OCI-LY3 (cell line): ENCODE results near the gene TOMM70.

Experiments used
- EZH2phosphoT487 ChIP-seq: fragments of 200-600 bp; shearing (Covaris generic); IDR thresholded peaks from 2 replicates; pipeline ENCODE4 v1.6.1; 2018; ENCODE audit warnings: antibody characterized with exemption, mixed run types, low read depth
- TF ChIP-seq, protein P1 (sequence below): fragments of 200-600, 300-600 bp; sonication (generic); IDR thresholded peaks from 2 replicates; pipeline ENCODE4 v1.5.1; 2014; ENCODE audit warnings: antibody characterized with exemption, low read length, low read depth

DNA sequence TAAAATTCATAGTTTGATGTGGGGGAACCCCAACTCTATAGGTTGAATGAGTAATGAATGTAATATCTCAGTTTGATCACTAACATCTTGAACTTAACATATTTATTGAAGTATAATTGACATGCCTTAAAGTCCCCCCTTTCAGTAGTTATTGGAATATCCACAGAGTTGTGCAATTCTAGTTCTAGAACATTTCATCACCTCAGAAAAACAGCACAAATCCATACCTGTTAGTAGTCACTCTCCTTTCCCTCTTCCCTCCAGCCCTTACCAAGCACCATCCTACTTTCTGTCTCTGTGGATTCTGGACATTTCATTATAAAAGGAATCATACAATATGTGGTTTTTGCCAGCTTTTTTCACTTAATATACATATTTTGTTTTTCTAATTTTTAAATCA lies 75.1 kb downstream of the TOMM70 start:
- TF ChIP-seq, protein P1, sequence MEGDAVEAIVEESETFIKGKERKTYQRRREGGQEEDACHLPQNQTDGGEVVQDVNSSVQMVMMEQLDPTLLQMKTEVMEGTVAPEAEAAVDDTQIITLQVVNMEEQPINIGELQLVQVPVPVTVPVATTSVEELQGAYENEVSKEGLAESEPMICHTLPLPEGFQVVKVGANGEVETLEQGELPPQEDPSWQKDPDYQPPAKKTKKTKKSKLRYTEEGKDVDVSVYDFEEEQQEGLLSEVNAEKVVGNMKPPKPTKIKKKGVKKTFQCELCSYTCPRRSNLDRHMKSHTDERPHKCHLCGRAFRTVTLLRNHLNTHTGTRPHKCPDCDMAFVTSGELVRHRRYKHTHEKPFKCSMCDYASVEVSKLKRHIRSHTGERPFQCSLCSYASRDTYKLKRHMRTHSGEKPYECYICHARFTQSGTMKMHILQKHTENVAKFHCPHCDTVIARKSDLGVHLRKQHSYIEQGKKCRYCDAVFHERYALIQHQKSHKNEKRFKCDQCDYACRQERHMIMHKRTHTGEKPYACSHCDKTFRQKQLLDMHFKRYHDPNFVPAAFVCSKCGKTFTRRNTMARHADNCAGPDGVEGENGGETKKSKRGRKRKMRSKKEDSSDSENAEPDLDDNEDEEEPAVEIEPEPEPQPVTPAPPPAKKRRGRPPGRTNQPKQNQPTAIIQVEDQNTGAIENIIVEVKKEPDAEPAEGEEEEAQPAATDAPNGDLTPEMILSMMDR, result no peak
- no peak for TF ChIP-seq EZH2phosphoT487
